ENCODE results near the gene MIPOL1.
"Not testable (repeated sequence)": the region's sequence is repeated elsewhere in the genome, so short reads cannot be mapped to it uniquely, and the experiment has no call there.

MIPOL1 gene

GRCh38 chr14:37462426-37462825 is 264.7 kb downstream of the MIPOL1 start:
- DNase-seq (ENCODE audit: low read depth in 2 of 2) = not testable (repeated sequence)

GRCh38 chr14:37464192-37464858 is 266.6 kb downstream of the MIPOL1 start:
- DNase-seq (ENCODE audit: low read depth in 2 of 2) = no peak

GRCh38 chr14:37466003-37466622 is 268.4 kb downstream of the MIPOL1 start:
- no peak for DNase-seq (ENCODE audit: low read depth in 2 of 2)

- no peak for DNase-seq (ENCODE audit: low read depth in 2 of 2)
Observed at GRCh38 chr14:37466623-37467088, 268.9 kb downstream of the MIPOL1 start.

DNA sequence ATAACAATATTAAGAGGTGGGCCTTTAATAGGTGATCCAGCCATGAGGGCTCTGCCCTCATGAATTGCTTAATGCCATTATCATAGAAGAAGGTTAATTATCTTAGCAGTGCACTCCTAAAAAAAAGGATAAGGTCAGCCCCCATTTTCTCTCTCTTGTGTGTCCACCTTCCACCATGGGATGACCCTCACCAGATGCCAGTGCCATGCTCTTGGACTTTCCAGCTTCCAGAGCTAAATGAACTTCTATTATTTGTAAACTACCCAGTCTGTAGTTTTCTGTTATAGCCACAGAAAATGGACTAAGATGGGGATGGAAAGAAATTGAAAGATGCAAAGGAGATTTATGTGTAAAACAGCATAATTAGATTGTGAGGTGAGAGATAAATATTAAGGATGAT is 271.9 kb downstream of the MIPOL1 start:
- DNase-seq (ENCODE audit: low read depth in 2 of 2) = no peak

DNA sequence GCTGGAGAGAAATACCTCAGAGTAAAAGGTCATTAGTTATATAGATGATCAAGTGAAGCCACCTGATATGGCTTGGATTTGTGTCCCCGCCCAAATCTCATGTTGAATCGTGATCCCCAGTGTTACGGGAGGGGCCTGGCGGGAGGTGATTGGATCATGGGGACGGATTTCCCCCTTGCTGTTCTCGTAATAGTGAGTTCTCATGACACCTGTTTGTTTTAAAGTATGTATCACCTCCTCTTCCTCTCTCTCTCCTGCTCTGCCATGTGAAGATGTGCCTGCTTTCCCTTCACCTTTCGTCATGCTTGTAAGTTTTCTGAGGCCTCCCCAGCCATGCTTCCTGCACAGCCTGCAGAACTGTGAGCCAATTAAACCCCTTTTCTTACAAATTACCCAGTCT is 272.5 kb downstream of the MIPOL1 start:
- DNase-seq (ENCODE audit: low read depth in 2 of 2) = no peak

GRCh38 chr14:37472906-37473305 is 275.2 kb downstream of the MIPOL1 start:
- no peak for DNase-seq (ENCODE audit: low read depth in 2 of 2)

DNA sequence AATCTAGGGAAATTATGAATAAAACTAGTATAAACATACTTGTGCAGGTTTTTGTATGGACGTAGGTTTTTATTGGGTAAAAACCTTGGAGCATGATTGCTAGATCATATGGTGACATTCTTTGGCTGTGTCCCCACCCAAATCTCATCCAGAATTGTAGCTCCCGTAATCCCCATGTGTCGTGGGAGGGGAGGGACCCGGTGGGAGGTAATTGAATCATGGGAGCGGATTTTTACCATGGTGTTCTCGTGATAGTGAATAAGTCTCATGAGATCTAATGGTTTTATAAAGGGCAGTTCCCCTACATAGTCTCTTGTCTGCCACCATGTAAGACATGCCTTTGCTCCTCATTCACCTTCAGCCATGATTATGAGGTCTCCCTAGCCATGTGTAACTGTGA is 276.5 kb downstream of the MIPOL1 start:
- no peak for DNase-seq (ENCODE audit: low read depth in 2 of 2)

GRCh38 chr14:37480446-37481290 is 282.9 kb downstream of the MIPOL1 start:
- no peak for DNase-seq (ENCODE audit: low read depth in 2 of 2)

GRCh38 chr14:37482428-37482827 is 284.7 kb downstream of the MIPOL1 start:
- DNase-seq (ENCODE audit: low read depth in 2 of 2) = no peak

GRCh38 chr14:37483672-37484071 is 285.9 kb downstream of the MIPOL1 start:
- DNase-seq (ENCODE audit: low read depth in 2 of 2) = no peak

DNA sequence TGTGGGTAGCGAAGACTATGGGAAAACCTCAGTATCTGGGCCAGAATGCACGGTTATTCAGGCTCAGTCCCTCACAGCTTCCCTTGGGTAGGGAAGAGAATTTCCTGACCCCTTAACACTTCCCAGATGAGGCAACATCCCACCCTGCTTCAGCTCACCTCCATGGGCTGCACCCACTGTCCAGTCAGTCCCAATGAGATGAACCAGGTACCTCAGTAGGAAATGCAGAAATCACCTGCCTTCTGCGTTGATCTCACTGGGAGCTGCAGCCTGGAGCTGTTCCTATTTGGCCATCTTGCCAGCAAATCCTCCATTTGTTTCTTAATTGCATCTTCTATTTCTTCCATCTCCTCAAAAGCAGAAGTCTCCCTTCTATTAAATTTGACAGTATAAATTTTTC is 292.9 kb downstream of the MIPOL1 start:
- DNase-seq (ENCODE audit: low read depth in 2 of 2) = no peak

DNA sequence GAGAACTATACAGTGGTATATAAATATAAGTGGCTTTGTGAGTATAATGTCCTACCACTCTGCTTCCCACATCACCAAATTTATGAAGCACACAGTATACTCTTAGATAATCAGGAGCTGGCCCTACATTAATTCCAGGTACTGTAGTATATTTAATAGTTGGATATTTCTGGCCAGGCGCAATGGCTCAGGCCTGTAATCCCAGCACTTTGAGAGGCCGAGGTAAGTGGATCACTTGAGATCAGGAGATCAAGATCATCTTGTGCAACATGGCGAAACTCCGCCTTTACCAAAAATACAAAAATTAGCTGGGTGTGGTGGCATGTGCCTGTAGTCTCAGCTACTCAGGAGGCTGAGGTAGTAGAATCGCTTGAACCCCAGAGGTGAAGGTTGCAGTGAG is 293.3 kb downstream of the MIPOL1 start:
- DNase-seq (ENCODE audit: low read depth in 2 of 2) = no peak

DNA sequence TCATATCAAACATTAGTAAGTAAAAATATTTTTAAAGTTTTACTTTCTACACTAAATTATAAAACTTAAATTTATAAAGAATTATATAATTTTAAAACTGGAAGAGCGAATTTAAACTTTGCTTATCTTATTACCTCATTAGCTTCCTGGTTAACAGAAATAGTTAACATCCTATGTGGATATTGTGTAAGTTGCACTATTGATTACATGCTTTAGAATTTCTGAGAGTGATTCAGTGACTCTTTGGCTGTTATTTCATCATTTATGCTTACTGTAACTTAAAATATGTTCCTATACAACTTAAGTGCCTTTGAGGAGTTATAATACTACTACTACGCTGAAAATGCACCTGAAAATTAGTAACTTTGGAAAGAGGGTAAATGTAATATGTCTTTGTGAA is 295.9 kb downstream of the MIPOL1 start:
- no peak for DNase-seq (ENCODE audit: low read depth in 2 of 2)

DNA sequence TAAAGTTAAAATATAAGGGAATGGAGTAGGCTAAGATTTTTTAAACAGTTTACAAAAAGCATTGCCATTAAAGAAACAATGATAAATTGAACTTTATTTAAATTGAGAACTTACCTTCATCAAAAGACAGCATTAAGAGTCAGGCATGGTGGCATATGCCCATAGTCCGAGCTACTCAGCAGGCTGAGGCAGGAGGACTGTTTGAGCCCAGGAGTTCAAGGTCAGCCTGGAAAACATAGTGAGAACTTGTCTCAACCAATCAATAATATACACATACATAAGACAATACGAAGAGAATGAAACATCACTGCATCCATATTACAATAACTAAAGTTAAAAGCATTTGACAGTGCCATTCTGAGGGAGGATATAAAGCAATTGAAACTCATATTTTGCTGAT is 299.7 kb downstream of the MIPOL1 start:
- DNase-seq (ENCODE audit: low read depth in 2 of 2) = no peak

DNA sequence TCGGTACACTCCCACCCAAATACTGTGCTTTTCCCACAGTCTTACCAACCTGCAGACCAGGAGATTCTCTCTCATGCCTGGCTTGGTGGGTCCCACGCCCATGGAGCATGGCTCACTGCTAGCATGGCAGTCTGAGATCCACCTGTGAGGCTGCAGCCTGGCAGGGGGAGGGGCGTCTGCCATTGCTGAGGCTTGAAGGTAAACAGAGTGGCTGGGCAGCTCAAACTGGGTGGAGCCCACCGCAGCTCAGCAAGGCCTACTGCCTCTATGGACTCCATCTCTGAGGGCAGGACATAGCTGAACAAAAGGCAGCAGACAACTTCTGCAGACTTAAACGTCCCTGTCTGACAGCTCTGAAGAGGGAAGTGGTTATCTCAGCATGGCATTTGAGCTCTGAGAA is 304.1 kb downstream of the MIPOL1 start:
- no peak for DNase-seq (ENCODE audit: low read depth in 2 of 2)

DNA sequence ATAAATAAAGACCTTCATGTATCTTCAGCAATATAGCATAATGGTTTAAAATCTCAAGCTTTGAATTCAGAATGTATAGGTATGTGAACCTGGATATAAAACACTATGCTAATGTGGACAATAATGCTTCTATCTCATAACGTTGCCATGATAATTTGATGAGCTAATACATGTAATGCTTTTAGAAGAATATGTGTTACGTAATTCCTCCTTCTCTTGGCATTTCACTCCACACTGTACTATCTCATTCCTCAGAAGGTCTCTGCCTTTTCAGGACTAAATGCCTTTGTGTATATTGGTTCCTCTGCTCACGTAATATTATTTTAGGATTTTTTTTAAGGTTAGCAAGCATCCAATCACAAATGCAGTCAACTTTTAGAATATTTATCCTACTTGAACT is 310.8 kb downstream of the MIPOL1 start:
- DNase-seq (ENCODE audit: low read depth in 2 of 2) = no peak

GRCh38 chr14:37512173-37512572 is 314.4 kb downstream of the MIPOL1 start:
- no peak for DNase-seq (ENCODE audit: low read depth in 2 of 2)

DNA sequence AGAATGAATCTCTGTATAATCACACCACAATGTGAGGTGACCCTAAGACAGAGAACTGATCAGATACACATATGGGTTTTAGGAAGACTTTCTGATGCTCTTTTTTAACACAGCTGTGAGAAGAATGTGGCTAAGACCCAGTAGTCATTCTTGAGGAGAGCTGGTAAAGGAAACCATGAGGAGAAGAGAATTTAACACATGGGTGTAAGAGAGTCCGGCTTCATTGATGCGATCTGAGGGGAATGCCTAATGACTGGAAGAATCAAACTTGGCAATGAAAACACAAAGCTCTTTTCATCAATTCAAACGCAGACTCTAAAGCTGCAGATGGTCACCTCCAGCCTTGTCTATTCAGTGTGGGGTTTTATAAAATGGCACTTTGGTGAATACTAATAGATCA is 318.0 kb downstream of the MIPOL1 start:
- no peak for DNase-seq (ENCODE audit: low read depth in 2 of 2)

DNA sequence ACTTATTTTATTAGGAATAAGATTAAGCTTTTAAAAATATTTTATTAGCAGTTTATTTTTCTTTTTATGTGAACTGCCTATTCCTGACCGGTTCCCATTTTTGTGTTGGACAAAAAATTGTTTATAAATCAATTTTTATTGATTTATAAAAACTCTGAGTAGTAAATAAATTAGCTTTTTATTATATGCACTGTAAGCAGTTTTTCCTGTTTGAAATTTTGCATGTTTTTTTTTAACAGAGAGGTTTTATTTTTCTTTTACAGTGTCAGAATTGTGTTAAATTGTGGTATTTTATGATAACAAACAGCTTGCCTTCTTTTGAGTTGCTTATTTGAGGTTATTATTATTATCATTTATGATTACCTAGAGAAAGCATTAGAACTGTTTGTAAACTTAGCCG is 329.3 kb downstream of the MIPOL1 start:
- no peak for DNase-seq (ENCODE audit: low read depth in 2 of 2)

DNA sequence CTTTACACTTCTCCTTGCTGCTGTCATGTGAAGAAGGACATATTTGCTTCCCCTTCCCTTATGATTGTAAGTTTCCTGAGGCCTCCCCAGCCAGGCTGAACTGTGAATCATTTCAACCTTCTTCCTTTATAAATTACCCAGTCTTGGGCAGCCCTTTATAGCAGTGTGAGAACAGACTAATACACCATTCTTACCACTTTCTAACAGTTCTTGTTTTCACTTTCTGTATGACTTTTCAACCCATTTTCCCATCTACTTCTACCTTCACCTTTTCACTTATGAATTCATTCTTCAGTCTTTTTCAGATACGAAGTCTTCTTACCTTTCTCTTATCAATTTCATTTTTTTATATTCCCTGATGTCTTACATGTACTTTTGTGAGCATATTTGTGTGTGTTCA is 342.3 kb downstream of the MIPOL1 start:
- DNase-seq (ENCODE audit: low read depth in 2 of 2) = no peak

DNA sequence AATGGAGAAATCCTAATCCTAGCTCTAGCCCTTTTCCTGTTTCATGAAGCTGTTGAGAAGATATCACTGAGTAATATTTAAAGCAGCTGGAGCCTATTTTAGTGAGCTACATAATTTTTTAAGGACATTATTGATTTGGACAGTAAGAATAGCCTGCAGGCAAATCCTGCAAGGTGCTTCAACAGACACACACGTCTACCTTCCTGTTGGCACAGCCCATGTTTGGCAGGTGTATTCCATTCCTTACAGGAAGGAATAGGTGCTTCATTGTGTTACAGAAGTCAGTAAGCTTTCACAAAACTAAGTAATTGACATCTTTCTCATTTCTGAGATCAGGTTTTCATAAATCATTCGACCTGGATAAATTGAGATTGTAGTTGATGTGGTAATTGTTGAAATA is 346.7 kb downstream of the MIPOL1 start:
- DNase-seq (ENCODE audit: low read depth in 2 of 2) = no peak

GRCh38 chr14:37545174-37545573 is 347.4 kb downstream of the MIPOL1 start:
- no peak for DNase-seq (ENCODE audit: low read depth in 2 of 2)

Measured in stimulated activated CD4-positive, alpha-beta T cell treated with anti-CD3 and anti-CD28 coated beads, Interleukin-1b, Interleukin-23, amount 100 ng/mL, for 4 hours (primary cell).